PC-3 (cell line): Measurements from ENCODE around the gene DSCAM. TPM values are rescaled to one million over a fixed set of nuclear protein-coding genes. Genes with fewer than 3 reads are reported as not detected.

Experiments
- ATAC-seq: fragments of 200-7000 bp; cut with Tn5 transposase; 2 replicates; pipeline ENCODE4 v1.9.1; 2020; ENCODE audit warnings: mild to moderate bottlenecking, moderate library complexity
- BruUV-seq: library from RNA; stranded (reverse); fragments of 400-500 nt; replicated peaks from 2 replicates; lab custom pipeline; 2021; lab: Mats Ljungman, UMichigan
- CTCF ChIA-PET: fragments of 300-600 bp; sonication (Branson Sonifier 250); formaldehyde crosslinking; loops from one replicate; lab custom pipeline; 2022; ENCODE audit warnings: antibody characterized with exemption; lab: Charles Lee
- POLR2A ChIA-PET: fragments of 300-600 bp; sonication (Branson Sonifier 250); formaldehyde crosslinking; loops from one replicate; lab custom pipeline; 2022; ENCODE audit warnings: antibody characterized with exemption; ENCODE audit not compliant: unreplicated experiment; lab: Charles Lee
- DNase-seq: peaks from one replicate; pipeline ENCODE4 v3.0.0-alpha.2; 2015
- H2AFZ ChIP-seq: fragments of 300-600 bp; sonication (generic); 2 replicates; pipeline ENCODE4 v1.6.0; 2016; ENCODE audit warnings: antibody characterized with exemption, low read length
- H3F3A ChIP-seq: fragments of 300-600 bp; sonication (generic); one replicate; pipeline ENCODE4 v1.6.0; 2017; ENCODE audit warnings: antibody characterized with exemption, low read length, control low read depth, mild to moderate bottlenecking; ENCODE audit not compliant: unreplicated experiment
- H3K27ac ChIP-seq: fragments of 300-600 bp; sonication (generic); 2 replicates; pipeline ENCODE4 v1.5.1; 2016; ENCODE audit warnings: mild to moderate bottlenecking, low read length
- H3K27me3 ChIP-seq: fragments of 300-600 bp; sonication (generic); 2 replicates; pipeline ENCODE4 v1.6.1; 2016; ENCODE audit warnings: low read length, mixed read lengths
- H3K36me3 ChIP-seq: fragments of 300-600 bp; sonication (generic); 2 replicates; pipeline ENCODE4 v1.6.1; 2016; ENCODE audit warnings: low read depth, mixed run types, low read length, mixed read lengths
- H3K4me1 ChIP-seq: fragments of 300-600 bp; sonication (generic); 2 replicates; pipeline ENCODE4 v1.5.1; 2016; ENCODE audit warnings: low read length; ENCODE audit not compliant: insufficient read depth
- H3K4me2 ChIP-seq: fragments of 300-600 bp; sonication (generic); 2 replicates; pipeline ENCODE4 v1.6.0; 2016; ENCODE audit warnings: low read length
- H3K4me3 ChIP-seq: fragments of 300-600 bp; sonication (generic); 2 replicates; pipeline ENCODE4 v1.5.1; 2016; ENCODE audit warnings: mild to moderate bottlenecking, low read length, mixed read lengths
- H3K79me2 ChIP-seq: fragments of 300-600 bp; sonication (generic); 2 replicates; pipeline ENCODE4 v1.6.1; 2017; ENCODE audit warnings: low read length, mixed read lengths
- H3K9ac ChIP-seq: fragments of 300-600 bp; sonication (generic); 2 replicates; pipeline ENCODE4 v1.6.0; 2016; ENCODE audit warnings: mild to moderate bottlenecking, low read length
- H3K9me2 ChIP-seq: fragments of 300-600 bp; sonication (generic); replicated peaks from 2 replicates; pipeline ENCODE4 v1.6.1; 2016; ENCODE audit warnings: mixed run types, low read length, mixed read lengths
- H3K9me3 ChIP-seq: fragments of 300-600 bp; sonication (generic); 2 replicates; pipeline ENCODE4 v1.6.1; 2016; ENCODE audit warnings: low read length, mixed read lengths
- H4K20me1 ChIP-seq: fragments of 300-600 bp; sonication (generic); 2 replicates; pipeline ENCODE4 v1.6.1; 2016; ENCODE audit warnings: low read length, mixed read lengths
- CTCF ChIP-seq: fragments of 300-600 bp; sonication (generic); conservative IDR thresholded peaks from 2 replicates; pipeline ENCODE4 v1.5.1; 2017; ENCODE audit warnings: antibody characterized with exemption, low read depth, mild to moderate bottlenecking, low read length
- EZH2 ChIP-seq: fragments of 300-600 bp; sonication (generic); IDR thresholded peaks from one replicate; pipeline ENCODE4 v1.6.1; 2017; ENCODE audit warnings: antibody characterized with exemption, mild to moderate bottlenecking, low read length; ENCODE audit not compliant: unreplicated experiment
- EZH2phosphoT487 ChIP-seq: fragments of 300-600 bp; sonication (generic); IDR thresholded peaks from 2 replicates; pipeline ENCODE4 v1.6.1; 2018; ENCODE audit warnings: mild to moderate bottlenecking, antibody characterized with exemption, low read length, borderline replicate concordance
- intact Hi-C: fragments of 100-400 bp; cut with micrococcal nuclease; formaldehyde crosslinking; loops from 2 replicates; pipeline ENCODE4 v1.9.0; 2023
- total RNA-seq: library from RNA; depleted of rRNA; stranded (reverse); fragments of >200 nt; gene quantifications from 2 replicates; pipeline ENCODE4 v1.2.3, GENCODE V29; 2014

DSCAM gene
- total RNA-seq, 1 experiment from 2014 or later: not detected

DNA sequence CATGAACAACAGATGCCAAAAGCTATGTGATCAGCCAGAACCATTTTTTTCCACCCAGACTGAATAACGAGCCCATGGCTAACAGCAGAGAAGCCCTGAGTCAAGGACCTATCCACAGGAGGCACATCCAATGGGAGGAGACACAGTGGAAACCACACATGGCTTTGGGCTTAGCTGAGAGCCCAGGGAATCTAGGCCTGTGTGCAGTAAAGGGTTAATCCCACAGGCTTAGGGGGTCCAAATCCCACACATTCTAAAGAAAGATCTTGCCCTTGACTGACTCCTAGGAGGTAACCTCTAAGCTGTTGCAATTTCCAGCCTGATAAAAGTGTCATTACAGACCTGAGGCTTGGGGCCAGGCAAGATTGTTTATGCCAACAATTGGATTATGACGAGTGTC is 194.5 kb downstream of the DSCAM start:
- ATAC-seq: no peak
- H3K9me3 ChIP-seq: peaks cover 41% of the 10 kb centered on the region
- TF ChIP-seq EZH2 (no peak), EZH2phosphoT487 (no peak), CTCF (no peak)
- no peaks in the 10 kb centered on the region for H3K4me1 ChIP-seq
- H3K9me2 ChIP-seq: no peaks in the 10 kb centered on the region
- no peaks in the 10 kb centered on the region for H3F3A ChIP-seq
- H4K20me1 ChIP-seq: no peaks in the 10 kb centered on the region
- H3K36me3 ChIP-seq: no peaks in the 10 kb centered on the region
- no peak overlapping the region for H3K9ac ChIP-seq
- H2AFZ ChIP-seq: no peak overlapping the region
- H3K27ac ChIP-seq: no peak overlapping the region
- no peak overlapping the region for H3K4me3 ChIP-seq
- DNase-seq: no peak
- H3K4me2 ChIP-seq: no peak overlapping the region
- ChIA-PET CTCF (no interaction called here), POLR2A (no interaction called here)
- no peaks in the 10 kb centered on the region for H3K27me3 ChIP-seq
- H3K79me2 ChIP-seq: no peaks in the 10 kb centered on the region
- no TSS peak for BruUV-seq
- intact Hi-C loops: no loop called here

DNA sequence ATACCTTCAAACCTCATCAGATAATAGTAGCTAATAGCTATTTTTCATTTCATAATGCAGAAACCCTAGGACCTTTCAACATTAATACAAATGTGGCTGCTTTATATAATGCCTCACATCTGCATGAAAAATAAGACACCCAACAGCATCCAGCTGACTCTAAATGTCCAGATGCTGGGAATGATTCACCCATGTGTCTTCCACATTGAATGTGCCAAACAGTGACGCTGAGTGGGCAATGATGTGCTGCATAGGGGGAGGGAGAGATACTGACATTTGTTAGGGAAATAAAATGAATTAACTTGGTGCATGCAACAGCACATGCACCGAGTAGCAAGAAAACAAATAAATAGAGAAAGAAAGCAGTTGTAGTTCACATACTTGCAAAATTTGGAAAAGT is 199.3 kb downstream of the DSCAM start:
- ChIA-PET POLR2A (no interaction called here), CTCF (no interaction called here)
- Histone ChIP-seq H3K79me2 (no peaks in the 10 kb centered on the region), H3K36me3 (no peaks in the 10 kb centered on the region), H3K27ac (no peak overlapping the region), H3K9me3 (peaks cover 48% of the 10 kb centered on the region), H3K9ac (no peak overlapping the region), H3K4me1 (no peaks in the 10 kb centered on the region), H3K27me3 (no peaks in the 10 kb centered on the region), H2AFZ (no peak overlapping the region), H3K9me2 (no peaks in the 10 kb centered on the region), H4K20me1 (no peaks in the 10 kb centered on the region), H3F3A (no peaks in the 10 kb centered on the region), H3K4me2 (no peak overlapping the region), H3K4me3 (no peak overlapping the region)
- intact Hi-C loops: no loop called here
- no TSS peak for BruUV-seq
- DNase-seq (no peak), ATAC-seq (no peak)
- TF ChIP-seq CTCF (no peak), EZH2phosphoT487 (no peak), EZH2 (no peak)

DNA sequence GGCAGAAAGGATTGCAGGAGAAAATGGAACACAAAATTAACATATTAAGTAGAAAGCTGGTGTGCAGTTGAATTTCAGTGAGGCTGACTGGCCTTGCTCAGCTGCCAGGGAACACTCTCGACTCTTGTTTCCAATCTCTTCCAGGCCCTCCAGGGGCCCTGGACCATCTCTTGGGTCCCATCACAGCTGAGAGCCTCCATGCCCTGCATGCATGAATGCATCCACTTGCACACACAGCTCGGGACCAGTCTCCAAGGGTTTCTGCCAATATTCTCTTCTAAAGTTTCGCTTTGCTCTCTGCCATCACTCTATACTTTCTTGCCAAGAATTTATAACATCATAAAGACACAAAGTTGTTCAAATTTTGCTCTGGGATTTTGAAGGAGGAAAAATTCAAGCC is 200.3 kb downstream of the DSCAM start:
- Histone ChIP-seq H3K9ac (no peak overlapping the region), H3K79me2 (no peaks in the 10 kb centered on the region), H3K9me3 (peaks cover 46% of the 10 kb centered on the region), H3K4me1 (no peaks in the 10 kb centered on the region), H3F3A (no peaks in the 10 kb centered on the region), H3K9me2 (no peaks in the 10 kb centered on the region), H3K4me2 (no peak overlapping the region), H4K20me1 (no peaks in the 10 kb centered on the region), H3K4me3 (no peak overlapping the region), H3K36me3 (no peaks in the 10 kb centered on the region), H2AFZ (no peak overlapping the region), H3K27me3 (no peaks in the 10 kb centered on the region), H3K27ac (no peak overlapping the region)
- POLR2A ChIA-PET: no interaction called here
- intact Hi-C loops: no loop called here
- CTCF ChIA-PET: no interaction called here
- no peak for TF ChIP-seq EZH2phosphoT487
- no peak for TF ChIP-seq CTCF
- no peak for TF ChIP-seq EZH2
- ATAC-seq (no peak), DNase-seq (no peak)
- no TSS peak for BruUV-seq
